Subcutaneous adipose tissue (tissue), 4 donors: ENCODE results near the gene LTBP1. TPM values are rescaled to one million over a fixed set of nuclear protein-coding genes. Genes with fewer than 3 reads are reported as not detected.

Experiments
- total RNA-seq, 4 donors: library from RNA; depleted of rRNA; stranded (reverse); fragments of >200 nt; gene quantifications; one replicate each; pipeline ENCODE4 v1.1.0, GENCODE V29; 2016
- TF ChIP-seq, protein P1 (sequence below): fragments of 450-650 bp; IDR thresholded peaks from one replicate; pipeline ENCODE4 v1.5.1; 2016; ENCODE audit warnings: low read depth, mild to moderate bottlenecking, control low read depth, antibody characterized with exemption, moderate library complexity

Gene LTBP1
- total RNA-seq, 4 donors from 2014 or later: 11.0 to 15.5 (median 12.7) TPM

DNA sequence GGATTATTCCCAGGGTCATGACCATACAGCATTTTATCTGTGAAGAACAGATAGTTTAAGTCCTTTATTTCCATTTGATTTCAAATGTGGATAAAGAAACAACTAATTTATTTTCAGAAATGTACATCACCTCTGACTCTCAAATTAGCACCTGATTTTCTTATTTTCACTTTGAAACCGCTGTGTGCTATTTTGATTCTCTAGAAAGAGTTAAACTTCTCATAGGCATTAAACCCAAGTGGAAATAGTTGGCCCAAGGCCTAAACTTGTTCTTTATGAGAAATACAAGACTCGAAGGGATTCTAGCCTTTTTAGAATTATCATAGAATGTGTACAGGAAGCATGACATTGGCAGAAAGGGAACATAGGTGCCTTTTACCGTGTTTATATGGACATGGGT, 41.5 kb upstream of the LTBP1 start:
- TF ChIP-seq, protein P1, sequence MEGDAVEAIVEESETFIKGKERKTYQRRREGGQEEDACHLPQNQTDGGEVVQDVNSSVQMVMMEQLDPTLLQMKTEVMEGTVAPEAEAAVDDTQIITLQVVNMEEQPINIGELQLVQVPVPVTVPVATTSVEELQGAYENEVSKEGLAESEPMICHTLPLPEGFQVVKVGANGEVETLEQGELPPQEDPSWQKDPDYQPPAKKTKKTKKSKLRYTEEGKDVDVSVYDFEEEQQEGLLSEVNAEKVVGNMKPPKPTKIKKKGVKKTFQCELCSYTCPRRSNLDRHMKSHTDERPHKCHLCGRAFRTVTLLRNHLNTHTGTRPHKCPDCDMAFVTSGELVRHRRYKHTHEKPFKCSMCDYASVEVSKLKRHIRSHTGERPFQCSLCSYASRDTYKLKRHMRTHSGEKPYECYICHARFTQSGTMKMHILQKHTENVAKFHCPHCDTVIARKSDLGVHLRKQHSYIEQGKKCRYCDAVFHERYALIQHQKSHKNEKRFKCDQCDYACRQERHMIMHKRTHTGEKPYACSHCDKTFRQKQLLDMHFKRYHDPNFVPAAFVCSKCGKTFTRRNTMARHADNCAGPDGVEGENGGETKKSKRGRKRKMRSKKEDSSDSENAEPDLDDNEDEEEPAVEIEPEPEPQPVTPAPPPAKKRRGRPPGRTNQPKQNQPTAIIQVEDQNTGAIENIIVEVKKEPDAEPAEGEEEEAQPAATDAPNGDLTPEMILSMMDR: no peak

DNA sequence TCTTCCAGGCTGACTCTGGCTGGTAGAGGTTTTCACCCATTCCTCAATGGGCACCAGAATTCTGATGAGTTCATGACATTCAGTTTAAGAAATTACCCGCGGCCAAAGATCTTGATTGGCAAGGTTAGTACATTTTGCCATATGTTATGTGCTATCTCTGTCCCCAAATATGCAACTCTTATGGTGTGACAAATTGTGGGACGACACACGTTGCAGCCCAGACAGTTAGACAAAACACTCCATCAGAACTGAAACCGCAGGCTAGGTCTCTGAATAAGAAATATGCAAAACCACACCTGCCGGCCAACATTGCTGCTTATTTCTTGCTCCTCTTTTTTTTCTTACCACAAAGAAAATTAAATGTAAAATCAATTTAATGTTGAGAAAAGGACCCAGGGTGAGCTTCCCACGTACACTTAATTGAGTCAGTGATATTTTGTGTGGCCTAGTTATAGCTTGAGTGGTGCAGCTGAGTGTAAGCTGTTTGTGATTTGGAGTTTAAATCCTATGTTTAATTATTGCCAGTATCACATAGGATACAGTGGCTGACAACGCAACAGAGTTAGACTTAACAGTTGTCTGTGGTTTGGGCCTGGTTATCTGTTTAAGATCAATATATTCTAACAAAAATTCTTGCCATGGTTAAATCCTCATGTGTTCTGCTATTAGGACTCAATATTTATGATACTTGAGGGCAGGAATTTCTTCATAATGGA, 35.7 kb upstream of the LTBP1 start:
- TF ChIP-seq, protein P1: no peak

DNA sequence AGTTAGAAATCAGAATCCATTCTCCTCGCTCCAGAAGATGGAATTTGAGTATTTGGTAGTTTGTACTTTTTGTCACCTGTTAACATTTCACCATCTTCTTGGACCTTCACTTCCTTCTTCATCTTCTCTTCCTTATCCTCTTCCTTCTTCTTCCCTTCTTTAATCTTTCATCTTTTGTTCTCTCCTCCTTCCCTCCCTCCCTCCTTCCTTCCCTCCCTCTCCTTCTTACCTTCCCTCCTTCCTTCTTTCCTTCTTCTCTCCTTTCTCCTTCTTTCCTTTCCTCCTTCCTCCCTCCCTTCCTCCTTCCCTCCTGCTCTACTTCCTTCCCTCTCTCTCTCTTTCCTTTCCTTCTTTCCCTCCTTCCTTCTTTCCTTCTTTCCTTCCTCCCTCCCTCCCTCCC, 31.1 kb upstream of the LTBP1 start:
- TF ChIP-seq, protein P1: no peak

DNA sequence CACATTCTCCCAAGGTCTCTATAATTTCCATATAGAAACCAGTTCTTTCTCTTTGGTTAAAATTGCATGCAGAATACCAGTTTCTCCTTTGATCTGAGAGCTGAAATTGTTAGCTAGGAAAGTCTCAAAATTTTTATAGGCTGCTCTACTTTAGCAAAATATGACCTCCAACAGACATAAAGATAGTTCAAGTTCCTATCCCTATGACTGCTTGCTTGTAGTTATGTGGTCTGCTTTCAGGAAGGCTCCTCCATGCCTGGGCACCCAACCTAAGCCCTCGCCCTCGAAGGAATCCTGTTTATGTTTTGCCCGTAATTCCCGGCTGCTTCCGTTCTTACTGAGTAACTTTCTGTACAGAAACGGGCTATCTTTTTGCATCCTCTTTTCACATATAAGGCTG, 28.0 kb upstream of the LTBP1 start:
- TF ChIP-seq, protein P1: no peak

DNA sequence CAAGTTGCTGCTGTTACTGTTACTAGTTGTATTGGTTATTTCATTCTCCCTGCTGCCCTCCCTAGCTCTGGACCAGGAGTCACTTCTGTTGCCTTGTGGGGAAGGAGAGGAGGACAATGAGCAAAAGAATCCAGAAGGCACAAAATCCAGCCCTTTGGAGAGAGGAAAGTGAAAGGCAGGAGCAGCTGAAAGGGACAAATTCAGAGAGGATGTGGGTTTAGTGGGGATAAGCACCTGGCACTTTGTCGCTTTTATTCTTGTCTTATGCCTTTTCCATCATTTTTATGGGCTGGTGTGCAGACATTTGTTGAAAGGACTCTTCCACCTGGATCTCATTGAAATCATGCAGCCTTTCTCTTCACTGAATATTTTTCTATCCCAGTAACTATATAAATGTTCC, 24.3 kb upstream of the LTBP1 start:
- TF ChIP-seq, protein P1: no peak

DNA sequence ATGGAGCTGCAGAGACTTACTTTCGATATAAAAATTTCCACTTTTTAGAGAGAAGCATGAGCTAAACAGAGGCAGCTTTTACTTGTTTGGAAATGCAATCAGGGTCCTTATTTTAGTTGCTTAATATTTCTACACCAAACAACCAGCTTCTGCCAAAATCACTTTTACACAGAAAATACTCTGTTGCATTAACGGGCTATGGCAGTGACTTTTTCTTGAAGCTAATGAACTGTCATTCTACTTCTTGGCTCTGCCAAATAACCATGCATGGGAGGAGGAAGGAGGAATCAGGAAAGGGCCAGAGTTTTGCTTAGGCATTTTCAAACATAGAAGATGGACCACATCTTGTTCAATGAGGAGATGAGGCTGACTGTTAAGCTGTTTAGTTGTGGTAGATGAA, 23.6 kb upstream of the LTBP1 start:
- TF ChIP-seq, protein P1: no peak

DNA sequence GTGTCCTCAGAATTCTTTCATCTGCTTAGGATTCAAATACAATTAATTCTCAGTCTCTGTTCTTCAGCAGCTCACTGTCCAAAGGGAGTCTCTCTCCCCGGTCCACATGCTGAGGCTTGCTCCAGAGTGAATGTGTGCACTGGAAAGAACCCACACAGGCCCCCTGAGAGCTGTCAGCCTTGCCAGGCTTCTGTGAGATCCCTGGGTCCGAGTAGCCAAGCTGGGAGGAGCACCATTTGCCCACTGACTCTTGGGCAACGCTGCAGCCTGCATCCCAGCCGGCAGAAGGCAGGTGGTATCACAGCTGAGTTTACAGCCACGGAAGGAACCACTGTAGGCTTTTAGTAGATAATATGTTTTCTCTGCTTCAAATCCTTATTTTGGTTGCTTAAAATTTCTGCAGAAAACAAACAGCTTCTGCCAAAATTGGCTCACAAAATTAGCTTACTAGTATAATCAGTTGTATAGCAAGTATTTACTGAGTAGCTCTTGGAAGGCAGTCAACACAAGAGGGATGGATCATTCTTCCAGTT, 21.4 kb upstream of the LTBP1 start:
- TF ChIP-seq, protein P1: no peak
